Measurements from ENCODE around the gene LY6G6D.

GRCh38 chr6:31749301-31750036 is 34.3 kb downstream of the LY6G6D start:
- TF ChIP-seq TAF1 (IDR thresholded peaks at IDR 0.05; ENCODE audit: low read depth, low read length) (no peak), POLR2A (IDR thresholded peaks at IDR 0.05; ENCODE audit: low read depth, low read length) (no peak), POLR2AphosphoS5 (IDR thresholded peaks at IDR 0.05; ENCODE audit: low read depth, low read length) (no peak), SPI1 (IDR thresholded peaks at IDR 0.05; ENCODE audit: low read depth, low read length) (no peak)
